Measurements from ENCODE around the gene LRRC8C. TPM values are rescaled to one million over a fixed set of nuclear protein-coding genes. Genes with fewer than 3 reads are reported as not detected.

Gene LRRC8C
- total RNA-seq, 1 donor from 2014 or later = 12.6 TPM

DNA sequence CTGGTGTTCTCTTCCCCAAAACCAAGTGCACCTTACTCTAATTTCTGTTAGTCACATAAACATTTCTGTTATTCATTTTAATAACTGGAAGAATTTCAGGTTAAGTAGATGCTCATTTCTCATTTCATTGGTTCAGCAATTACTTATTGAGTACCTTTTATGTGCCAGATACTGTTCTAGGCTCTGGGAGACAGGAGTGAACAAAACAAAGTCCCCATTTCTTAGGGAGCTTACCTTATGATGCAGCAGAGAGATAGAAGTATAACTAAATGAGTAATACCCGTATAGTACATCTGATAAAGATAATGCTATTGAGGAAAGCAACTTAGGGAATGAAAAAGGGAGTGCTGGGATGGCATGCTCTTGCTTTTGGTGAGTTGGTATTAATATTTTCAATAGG, 33.7 kb downstream of the LRRC8C start:
- ATAC-seq (no peak), DNase-seq (no peak)
- TF ChIP-seq CTCF (IDR thresholded peaks at IDR 0.05) = no peak

GRCh38 chr1:89667691-89668090, 34.8 kb downstream of the LRRC8C start:
- no peak for TF ChIP-seq CTCF (IDR thresholded peaks at IDR 0.05)
- DNase-seq = no peak
- intact Hi-C loops (cut with DNase I) = no loop called here
- H3K27ac ChIP-seq = peak overlapping the region; percentile 4
- H3K9me3 ChIP-seq = no peaks in the 10 kb centered on the region
- ATAC-seq = no peak
- H3K36me3 ChIP-seq = no peaks in the 10 kb centered on the region
- no peak overlapping the region for H3K4me3 ChIP-seq
- peaks cover 3% of the 10 kb centered on the region for H3K4me1 ChIP-seq
- no peaks in the 10 kb centered on the region for H3K27me3 ChIP-seq

More for the DNA sequence above, 33.7 kb downstream of the LRRC8C start:
- H3K4me3 ChIP-seq = no peak overlapping the region
- no peaks in the 10 kb centered on the region for H3K36me3 ChIP-seq
- H3K9me3 ChIP-seq = no peaks in the 10 kb centered on the region
- no peak overlapping the region for H3K27ac ChIP-seq
- H3K27me3 ChIP-seq = no peaks in the 10 kb centered on the region
- H3K4me1 ChIP-seq = peaks cover under 1% of the 10 kb centered on the region
- intact Hi-C loops (cut with DNase I) = no loop called here

- Histone ChIP-seq H3K4me3 (no peak overlapping the region), H3K27ac (no peak overlapping the region)
- intact Hi-C loops (cut with DNase I) = no loop called here
Measured at GRCh38 chr1:89668961-89669360, 36.0 kb downstream of the LRRC8C start.

DNA sequence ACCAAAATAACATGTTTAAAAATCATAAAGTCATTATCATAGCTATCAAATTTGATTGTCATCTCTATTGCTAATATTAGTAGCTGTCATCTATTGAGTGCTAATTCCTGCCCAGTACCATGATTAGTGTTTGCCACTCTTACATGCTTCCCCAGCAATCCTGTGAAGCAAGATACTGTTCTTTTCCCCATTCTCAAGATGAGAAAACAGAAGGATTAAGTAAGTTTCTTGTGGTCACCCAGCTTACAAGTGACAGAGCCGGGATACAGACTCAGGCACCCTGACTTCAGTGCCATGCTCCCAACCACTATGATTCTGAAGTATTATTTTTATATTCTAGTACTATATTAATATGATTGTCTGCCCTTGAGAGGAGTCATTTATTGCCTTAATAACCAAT, 36.5 kb downstream of the LRRC8C start:
- no peaks in the 10 kb centered on the region for H3K36me3 ChIP-seq
- intact Hi-C loops (cut with DNase I) = no loop called here
- H3K9me3 ChIP-seq = no peaks in the 10 kb centered on the region
- no peak overlapping the region for H3K27ac ChIP-seq
- no peak overlapping the region for H3K4me3 ChIP-seq
- ATAC-seq (peak; percentile 62), DNase-seq (no peak)
- peaks cover 10% of the 10 kb centered on the region for H3K4me1 ChIP-seq
- no peak for TF ChIP-seq CTCF (IDR thresholded peaks at IDR 0.05)
- H3K27me3 ChIP-seq = no peaks in the 10 kb centered on the region

More at GRCh38 chr1:89668961-89669360, 36.0 kb downstream of the LRRC8C start:
- Histone ChIP-seq H3K27me3 (no peaks in the 10 kb centered on the region), H3K4me1 (peaks cover 10% of the 10 kb centered on the region), H3K36me3 (no peaks in the 10 kb centered on the region), H3K9me3 (no peaks in the 10 kb centered on the region)
- TF ChIP-seq CTCF (IDR thresholded peaks at IDR 0.05) = no peak
- ATAC-seq (no peak), DNase-seq (no peak)

- peak; percentile 72 for ATAC-seq
- no peak for TF ChIP-seq CTCF (IDR thresholded peaks at IDR 0.05)
- H3K27ac ChIP-seq = no peak overlapping the region
Measured at GRCh38 chr1:89670163-89670562, 37.2 kb downstream of the LRRC8C start.

DNA sequence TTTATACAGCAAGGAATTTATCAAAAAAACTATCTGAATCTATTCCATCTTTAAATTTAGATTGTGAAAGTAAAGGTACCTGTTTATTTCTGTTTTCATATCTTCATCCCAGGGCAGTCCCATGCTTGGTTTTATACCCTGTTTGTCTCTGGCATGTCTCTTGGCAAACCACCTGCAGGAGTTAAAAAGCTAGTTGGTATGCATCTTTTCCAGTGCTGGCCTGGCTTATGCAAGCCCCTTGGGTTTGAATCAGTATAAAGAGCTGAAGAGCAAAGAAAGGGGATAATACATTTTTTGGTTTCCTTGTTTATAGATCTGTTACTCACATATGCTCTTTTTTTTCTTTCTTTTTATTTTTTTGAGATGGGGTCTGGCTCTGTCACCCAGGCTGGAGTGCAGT, 37.8 kb downstream of the LRRC8C start:
- no peaks in the 10 kb centered on the region for H3K27me3 ChIP-seq
- H3K4me3 ChIP-seq = no peak overlapping the region
- H3K27ac ChIP-seq = no peak overlapping the region
- DNase-seq (no peak), ATAC-seq (no peak)
- intact Hi-C loops (cut with DNase I) = no loop called here
- peaks cover 10% of the 10 kb centered on the region for H3K4me1 ChIP-seq
- no peaks in the 10 kb centered on the region for H3K9me3 ChIP-seq
- no peak for TF ChIP-seq CTCF (IDR thresholded peaks at IDR 0.05)
- no peaks in the 10 kb centered on the region for H3K36me3 ChIP-seq

More at GRCh38 chr1:89670163-89670562, 37.2 kb downstream of the LRRC8C start:
- DNase-seq = no peak
- intact Hi-C loops (cut with DNase I) = no loop called here
- Histone ChIP-seq H3K4me3 (no peak overlapping the region), H3K4me1 (peaks cover 10% of the 10 kb centered on the region), H3K27me3 (no peaks in the 10 kb centered on the region), H3K9me3 (no peaks in the 10 kb centered on the region), H3K36me3 (no peaks in the 10 kb centered on the region)

All from upper lobe of right lung (tissue), 1 donor.